ENCODE measurements around the gene FIG4.

DNA sequence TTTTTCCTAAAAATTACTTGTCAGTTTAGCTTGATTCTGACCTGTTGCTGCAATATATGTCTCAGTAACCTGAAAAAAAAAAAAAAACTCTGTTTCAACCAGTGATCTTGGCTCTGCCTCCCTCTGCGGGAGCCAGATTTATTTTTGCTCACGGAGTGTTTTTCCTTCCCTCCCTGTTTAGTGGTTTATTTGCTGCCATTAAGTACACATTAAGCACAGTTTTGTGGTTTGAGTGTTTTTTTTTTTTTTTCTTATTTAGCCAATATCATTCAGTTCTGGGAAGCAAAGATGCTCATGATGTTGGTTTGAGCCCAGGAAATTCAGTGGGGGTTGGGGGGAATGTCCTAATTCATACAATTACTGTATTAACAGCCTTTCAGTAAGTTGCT, 176.9 kb downstream of the FIG4 start:
- TF ChIP-seq, protein P1, sequence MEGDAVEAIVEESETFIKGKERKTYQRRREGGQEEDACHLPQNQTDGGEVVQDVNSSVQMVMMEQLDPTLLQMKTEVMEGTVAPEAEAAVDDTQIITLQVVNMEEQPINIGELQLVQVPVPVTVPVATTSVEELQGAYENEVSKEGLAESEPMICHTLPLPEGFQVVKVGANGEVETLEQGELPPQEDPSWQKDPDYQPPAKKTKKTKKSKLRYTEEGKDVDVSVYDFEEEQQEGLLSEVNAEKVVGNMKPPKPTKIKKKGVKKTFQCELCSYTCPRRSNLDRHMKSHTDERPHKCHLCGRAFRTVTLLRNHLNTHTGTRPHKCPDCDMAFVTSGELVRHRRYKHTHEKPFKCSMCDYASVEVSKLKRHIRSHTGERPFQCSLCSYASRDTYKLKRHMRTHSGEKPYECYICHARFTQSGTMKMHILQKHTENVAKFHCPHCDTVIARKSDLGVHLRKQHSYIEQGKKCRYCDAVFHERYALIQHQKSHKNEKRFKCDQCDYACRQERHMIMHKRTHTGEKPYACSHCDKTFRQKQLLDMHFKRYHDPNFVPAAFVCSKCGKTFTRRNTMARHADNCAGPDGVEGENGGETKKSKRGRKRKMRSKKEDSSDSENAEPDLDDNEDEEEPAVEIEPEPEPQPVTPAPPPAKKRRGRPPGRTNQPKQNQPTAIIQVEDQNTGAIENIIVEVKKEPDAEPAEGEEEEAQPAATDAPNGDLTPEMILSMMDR (IDR thresholded peaks at IDR 0.05): no peak
- no peak for TF ChIP-seq EP300 (IDR thresholded peaks at IDR 0.05)
- TF ChIP-seq POLR2A (IDR thresholded peaks at IDR 0.05): no peak
- TF ChIP-seq POLR2AphosphoS5 (IDR thresholded peaks at IDR 0.05): no peak
